HepG2 (cell line): Measurements from ENCODE around the gene CPPED1. TPM values are rescaled to one million over a fixed set of nuclear protein-coding genes. Genes with fewer than 3 reads are reported as not detected.

Experiments used
- ATF1 ChIP-seq: IDR thresholded peaks from 2 replicates; pipeline ENCODE4 v1.6.1; 2016; ENCODE audit warnings: mild to moderate bottlenecking, control low read depth
- BATF2 ChIP-seq: sonication (generic); formaldehyde crosslinking; IDR thresholded peaks from 2 replicates; pipeline ENCODE4 v1.8.0; 2022; ENCODE audit warnings: mild to moderate bottlenecking, missing genetic modification reagents, moderate library complexity
- DR1 ChIP-seq: sonication (generic); formaldehyde crosslinking; IDR thresholded peaks from 2 replicates; pipeline ENCODE4 v1.8.0; 2021; ENCODE audit warnings: mild to moderate bottlenecking, missing genetic modification reagents, inconsistent platforms
- GRHL1 ChIP-seq: sonication (generic); formaldehyde crosslinking; conservative IDR thresholded peaks from 2 replicates; pipeline ENCODE4 v1.8.0; 2022; ENCODE audit warnings: missing genetic modification reagents
- KAT8 ChIP-seq: IDR thresholded peaks from 2 replicates; pipeline ENCODE4 v1.6.1; 2016; ENCODE audit warnings: missing genetic modification reagents, missing compliant biosample characterization
- KLF9 ChIP-seq: IDR thresholded peaks from 2 replicates; pipeline ENCODE4 v1.6.1; 2016; ENCODE audit warnings: low read depth
- MED13 ChIP-seq: sonication (generic); formaldehyde crosslinking; IDR thresholded peaks from 2 replicates; pipeline ENCODE4 v1.5.0; 2020; ENCODE audit warnings: missing genetic modification reagents
- POLR2G ChIP-seq: fragments of 200-400 bp; formaldehyde crosslinking; IDR thresholded peaks from 2 replicates; pipeline ENCODE4 v1.6.1; 2018; ENCODE audit warnings: mild to moderate bottlenecking, low read depth, low read length, moderate library complexity
- RARA ChIP-seq: IDR thresholded peaks from 2 replicates; pipeline ENCODE4 v1.6.1; 2016; ENCODE audit warnings: missing genetic modification reagents, missing compliant biosample characterization
- RCOR2 ChIP-seq: IDR thresholded peaks from 2 replicates; pipeline ENCODE4 v1.6.1; 2016; ENCODE audit warnings: missing biosample characterization, missing genetic modification reagents
- SMARCC2 ChIP-seq: fragments of 450-650 bp; IDR thresholded peaks from 2 replicates; pipeline ENCODE4 v1.6.1; 2017; ENCODE audit warnings: antibody characterized with exemption, mild to moderate bottlenecking
- TBL1XR1 ChIP-seq: fragments of 150-350 bp; IDR thresholded peaks from 2 replicates; pipeline ENCODE4 v1.6.1; 2014; ENCODE audit warnings: borderline replicate concordance, low read length; ENCODE audit not compliant: partially characterized antibody
- TBX3 ChIP-seq: fragments of 450-650 bp; IDR thresholded peaks from 2 replicates; pipeline ENCODE4 v1.6.1; 2017; ENCODE audit warnings: antibody characterized with exemption, mild to moderate bottlenecking, inconsistent platforms, borderline replicate concordance
- TEAD3 ChIP-seq: optimal IDR thresholded peaks from 2 replicates; pipeline ENCODE3; 2016; ENCODE audit warnings: borderline replicate concordance
- ZGPAT ChIP-seq: IDR thresholded peaks from 2 replicates; pipeline ENCODE4 v1.6.1; 2016; ENCODE audit warnings: mild to moderate bottlenecking
- polyA plus RNA-seq, 8 experiments: library from polyadenylated mRNA; depleted of rRNA in 3 of 8; stranded (reverse) in 7 of 8; unstranded in 1 of 8; fragments of >200 nt; fragmentation: Illumina TruSeq in 4 of 8; extraction: Trizol in 4 of 8; gene quantifications; 2 replicates each; pipeline versions ENCODE4 v1.2.1 to v1.2.3, GENCODE V29; 2011 to 2016; ENCODE audit warnings: low read depth in 4 of 8, missing spikeins in 1 of 8, mixed read lengths in 1 of 8; ENCODE audit not compliant: insufficient read depth in 1 of 8
- total RNA-seq, 5 experiments: library from RNA; depleted of rRNA; stranded (reverse); fragments of >200 nt; fragmentation: Illumina TruSeq; extraction: Trizol; gene quantifications; 2 replicates each; pipeline ENCODE4 v1.2.3, GENCODE V29; 2016; ENCODE audit warnings: low read depth in 1 of 5
- TF ChIP-seq, protein P1 (sequence below): sonication (generic); formaldehyde crosslinking; conservative IDR thresholded peaks from 2 replicates; pipeline ENCODE4 v1.8.0; 2022; ENCODE audit warnings: mild to moderate bottlenecking, moderate library complexity, missing genetic modification reagents
- TF ChIP-seq, protein P2 (sequence below), 2 experiments: fragments of 450-650 bp in 1 of 2; sonication (generic) in 1 of 2; formaldehyde crosslinking; IDR thresholded peaks; 2 replicates each; pipeline versions ENCODE4 v1.5.0 to v1.8.0; 2020 to 2022; ENCODE audit warnings: mild to moderate bottlenecking in 1 of 2, missing genetic modification reagents in 1 of 2
- TF ChIP-seq, protein P3 (sequence below): fragments of 450-650 bp; IDR thresholded peaks from 2 replicates; pipeline ENCODE4 v1.6.1; 2016
- TF ChIP-seq, protein P4 (sequence below): sonication (generic); formaldehyde crosslinking; IDR thresholded peaks from 2 replicates; pipeline ENCODE4 v1.4.0; 2020; ENCODE audit warnings: missing genetic modification reagents

Gene CPPED1
- total and polyA plus RNA-seq, 2 of the 13 experiments (the other 11 are each of a cell fraction or from before 2014, with no cell fraction given), result 66.6 to 71.3 TPM

GRCh38 chr16:12613131-12613991 lies 190.3 kb downstream of the CPPED1 start (continued):
- TF ChIP-seq, protein P1, sequence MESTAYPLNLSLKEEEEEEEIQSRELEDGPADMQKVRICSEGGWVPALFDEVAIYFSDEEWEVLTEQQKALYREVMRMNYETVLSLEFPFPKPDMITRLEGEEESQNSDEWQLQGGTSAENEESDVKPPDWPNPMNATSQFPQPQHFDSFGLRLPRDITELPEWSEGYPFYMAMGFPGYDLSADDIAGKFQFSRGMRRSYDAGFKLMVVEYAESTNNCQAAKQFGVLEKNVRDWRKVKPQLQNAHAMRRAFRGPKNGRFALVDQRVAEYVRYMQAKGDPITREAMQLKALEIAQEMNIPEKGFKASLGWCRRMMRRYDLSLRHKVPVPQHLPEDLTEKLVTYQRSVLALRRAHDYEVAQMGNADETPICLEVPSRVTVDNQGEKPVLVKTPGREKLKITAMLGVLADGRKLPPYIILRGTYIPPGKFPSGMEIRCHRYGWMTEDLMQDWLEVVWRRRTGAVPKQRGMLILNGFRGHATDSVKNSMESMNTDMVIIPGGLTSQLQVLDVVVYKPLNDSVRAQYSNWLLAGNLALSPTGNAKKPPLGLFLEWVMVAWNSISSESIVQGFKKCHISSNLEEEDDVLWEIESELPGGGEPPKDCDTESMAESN (CRISPR knock-in tag), result peak; percentile 74
- TF ChIP-seq ATF1 (peak; percentile 80), POLR2G (peak; percentile 69), BATF2 (no peak), TBL1XR1 (peak; percentile 69), RCOR2 (CRISPR knock-in tag) (no peak; the same call in 1 of the 2 replicates), RARA (CRISPR knock-in tag) (peak; percentile 94), MED13 (CRISPR knock-in tag) (no peak; the same call in 1 of the 2 replicates), ZGPAT (CRISPR knock-in tag) (peak; percentile 90), SMARCC2 (peak; percentile 36; the same call in 1 of the 2 replicates), TEAD3 (CRISPR knock-in tag) (peak; percentile 58), TBX3 (peak; percentile 91), DR1 (no peak), GRHL1 (CRISPR knock-in tag) (no peak), KAT8 (CRISPR knock-in tag) (peak; percentile 81), KLF9 (CRISPR knock-in tag) (no peak)
- TF ChIP-seq, protein P2, sequence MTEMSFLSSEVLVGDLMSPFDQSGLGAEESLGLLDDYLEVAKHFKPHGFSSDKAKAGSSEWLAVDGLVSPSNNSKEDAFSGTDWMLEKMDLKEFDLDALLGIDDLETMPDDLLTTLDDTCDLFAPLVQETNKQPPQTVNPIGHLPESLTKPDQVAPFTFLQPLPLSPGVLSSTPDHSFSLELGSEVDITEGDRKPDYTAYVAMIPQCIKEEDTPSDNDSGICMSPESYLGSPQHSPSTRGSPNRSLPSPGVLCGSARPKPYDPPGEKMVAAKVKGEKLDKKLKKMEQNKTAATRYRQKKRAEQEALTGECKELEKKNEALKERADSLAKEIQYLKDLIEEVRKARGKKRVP (CRISPR knock-in tag; IDR thresholded peaks at IDR 0.05), result peak; percentile 59 to 73; a peak in 2 of 4 replicates
- TF ChIP-seq, protein P3, sequence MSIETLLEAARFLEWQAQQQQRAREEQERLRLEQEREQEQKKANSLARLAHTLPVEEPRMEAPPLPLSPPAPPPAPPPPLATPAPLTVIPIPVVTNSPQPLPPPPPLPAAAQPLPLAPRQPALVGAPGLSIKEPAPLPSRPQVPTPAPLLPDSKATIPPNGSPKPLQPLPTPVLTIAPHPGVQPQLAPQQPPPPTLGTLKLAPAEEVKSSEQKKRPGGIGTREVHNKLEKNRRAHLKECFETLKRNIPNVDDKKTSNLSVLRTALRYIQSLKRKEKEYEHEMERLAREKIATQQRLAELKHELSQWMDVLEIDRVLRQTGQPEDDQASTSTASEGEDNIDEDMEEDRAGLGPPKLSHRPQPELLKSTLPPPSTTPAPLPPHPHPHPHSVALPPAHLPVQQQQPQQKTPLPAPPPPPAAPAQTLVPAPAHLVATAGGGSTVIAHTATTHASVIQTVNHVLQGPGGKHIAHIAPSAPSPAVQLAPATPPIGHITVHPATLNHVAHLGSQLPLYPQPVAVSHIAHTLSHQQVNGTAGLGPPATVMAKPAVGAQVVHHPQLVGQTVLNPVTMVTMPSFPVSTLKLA, result 0 out of 2 replicates have a peak, but pooled peaks have one; percentile 20
- TF ChIP-seq, protein P4, sequence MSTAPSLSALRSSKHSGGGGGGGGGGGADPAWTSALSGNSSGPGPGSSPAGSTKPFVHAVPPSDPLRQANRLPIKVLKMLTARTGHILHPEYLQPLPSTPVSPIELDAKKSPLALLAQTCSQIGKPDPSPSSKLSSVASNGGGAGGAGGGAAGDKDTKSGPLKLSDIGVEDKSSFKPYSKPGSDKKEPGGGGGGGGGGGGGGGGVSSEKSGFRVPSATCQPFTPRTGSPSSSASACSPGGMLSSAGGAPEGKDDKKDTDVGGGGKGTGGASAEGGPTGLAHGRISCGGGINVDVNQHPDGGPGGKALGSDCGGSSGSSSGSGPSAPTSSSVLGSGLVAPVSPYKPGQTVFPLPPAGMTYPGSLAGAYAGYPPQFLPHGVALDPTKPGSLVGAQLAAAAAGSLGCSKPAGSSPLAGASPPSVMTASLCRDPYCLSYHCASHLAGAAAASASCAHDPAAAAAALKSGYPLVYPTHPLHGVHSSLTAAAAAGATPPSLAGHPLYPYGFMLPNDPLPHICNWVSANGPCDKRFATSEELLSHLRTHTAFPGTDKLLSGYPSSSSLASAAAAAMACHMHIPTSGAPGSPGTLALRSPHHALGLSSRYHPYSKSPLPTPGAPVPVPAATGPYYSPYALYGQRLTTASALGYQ, result no peak
